ENCODE measurements around the gene ABCC5. TPM values are rescaled to one million over a fixed set of nuclear protein-coding genes. Genes with fewer than 3 reads are reported as not detected.

Gene ABCC5
- total and polyA plus RNA-seq, 2 of the 8 experiments (the other 6 are each of a cell fraction or from before 2014, with no cell fraction given) = 25.3 to 40.8 TPM

DNA sequence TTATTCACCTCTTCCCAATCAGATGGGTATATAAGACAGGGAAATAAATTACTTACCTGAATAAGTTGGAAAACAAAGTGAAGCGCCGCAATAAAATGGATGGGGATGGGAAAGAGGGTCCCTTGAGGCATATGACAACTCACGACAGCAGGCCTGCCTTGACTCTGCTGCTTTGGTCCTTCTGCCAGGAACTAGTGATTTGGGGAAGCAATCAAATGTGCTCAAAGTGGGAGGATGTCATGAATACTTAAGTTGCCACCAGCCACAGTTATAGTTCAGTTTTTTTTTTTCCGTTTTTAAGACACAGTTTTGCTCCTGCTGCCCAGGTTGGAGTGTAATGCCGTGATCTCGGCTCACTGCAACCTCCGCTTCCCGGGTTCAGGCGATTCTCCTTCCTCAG is 137.6 kb downstream of the ABCC5 start (continued):
- TF ChIP-seq, protein P1, sequence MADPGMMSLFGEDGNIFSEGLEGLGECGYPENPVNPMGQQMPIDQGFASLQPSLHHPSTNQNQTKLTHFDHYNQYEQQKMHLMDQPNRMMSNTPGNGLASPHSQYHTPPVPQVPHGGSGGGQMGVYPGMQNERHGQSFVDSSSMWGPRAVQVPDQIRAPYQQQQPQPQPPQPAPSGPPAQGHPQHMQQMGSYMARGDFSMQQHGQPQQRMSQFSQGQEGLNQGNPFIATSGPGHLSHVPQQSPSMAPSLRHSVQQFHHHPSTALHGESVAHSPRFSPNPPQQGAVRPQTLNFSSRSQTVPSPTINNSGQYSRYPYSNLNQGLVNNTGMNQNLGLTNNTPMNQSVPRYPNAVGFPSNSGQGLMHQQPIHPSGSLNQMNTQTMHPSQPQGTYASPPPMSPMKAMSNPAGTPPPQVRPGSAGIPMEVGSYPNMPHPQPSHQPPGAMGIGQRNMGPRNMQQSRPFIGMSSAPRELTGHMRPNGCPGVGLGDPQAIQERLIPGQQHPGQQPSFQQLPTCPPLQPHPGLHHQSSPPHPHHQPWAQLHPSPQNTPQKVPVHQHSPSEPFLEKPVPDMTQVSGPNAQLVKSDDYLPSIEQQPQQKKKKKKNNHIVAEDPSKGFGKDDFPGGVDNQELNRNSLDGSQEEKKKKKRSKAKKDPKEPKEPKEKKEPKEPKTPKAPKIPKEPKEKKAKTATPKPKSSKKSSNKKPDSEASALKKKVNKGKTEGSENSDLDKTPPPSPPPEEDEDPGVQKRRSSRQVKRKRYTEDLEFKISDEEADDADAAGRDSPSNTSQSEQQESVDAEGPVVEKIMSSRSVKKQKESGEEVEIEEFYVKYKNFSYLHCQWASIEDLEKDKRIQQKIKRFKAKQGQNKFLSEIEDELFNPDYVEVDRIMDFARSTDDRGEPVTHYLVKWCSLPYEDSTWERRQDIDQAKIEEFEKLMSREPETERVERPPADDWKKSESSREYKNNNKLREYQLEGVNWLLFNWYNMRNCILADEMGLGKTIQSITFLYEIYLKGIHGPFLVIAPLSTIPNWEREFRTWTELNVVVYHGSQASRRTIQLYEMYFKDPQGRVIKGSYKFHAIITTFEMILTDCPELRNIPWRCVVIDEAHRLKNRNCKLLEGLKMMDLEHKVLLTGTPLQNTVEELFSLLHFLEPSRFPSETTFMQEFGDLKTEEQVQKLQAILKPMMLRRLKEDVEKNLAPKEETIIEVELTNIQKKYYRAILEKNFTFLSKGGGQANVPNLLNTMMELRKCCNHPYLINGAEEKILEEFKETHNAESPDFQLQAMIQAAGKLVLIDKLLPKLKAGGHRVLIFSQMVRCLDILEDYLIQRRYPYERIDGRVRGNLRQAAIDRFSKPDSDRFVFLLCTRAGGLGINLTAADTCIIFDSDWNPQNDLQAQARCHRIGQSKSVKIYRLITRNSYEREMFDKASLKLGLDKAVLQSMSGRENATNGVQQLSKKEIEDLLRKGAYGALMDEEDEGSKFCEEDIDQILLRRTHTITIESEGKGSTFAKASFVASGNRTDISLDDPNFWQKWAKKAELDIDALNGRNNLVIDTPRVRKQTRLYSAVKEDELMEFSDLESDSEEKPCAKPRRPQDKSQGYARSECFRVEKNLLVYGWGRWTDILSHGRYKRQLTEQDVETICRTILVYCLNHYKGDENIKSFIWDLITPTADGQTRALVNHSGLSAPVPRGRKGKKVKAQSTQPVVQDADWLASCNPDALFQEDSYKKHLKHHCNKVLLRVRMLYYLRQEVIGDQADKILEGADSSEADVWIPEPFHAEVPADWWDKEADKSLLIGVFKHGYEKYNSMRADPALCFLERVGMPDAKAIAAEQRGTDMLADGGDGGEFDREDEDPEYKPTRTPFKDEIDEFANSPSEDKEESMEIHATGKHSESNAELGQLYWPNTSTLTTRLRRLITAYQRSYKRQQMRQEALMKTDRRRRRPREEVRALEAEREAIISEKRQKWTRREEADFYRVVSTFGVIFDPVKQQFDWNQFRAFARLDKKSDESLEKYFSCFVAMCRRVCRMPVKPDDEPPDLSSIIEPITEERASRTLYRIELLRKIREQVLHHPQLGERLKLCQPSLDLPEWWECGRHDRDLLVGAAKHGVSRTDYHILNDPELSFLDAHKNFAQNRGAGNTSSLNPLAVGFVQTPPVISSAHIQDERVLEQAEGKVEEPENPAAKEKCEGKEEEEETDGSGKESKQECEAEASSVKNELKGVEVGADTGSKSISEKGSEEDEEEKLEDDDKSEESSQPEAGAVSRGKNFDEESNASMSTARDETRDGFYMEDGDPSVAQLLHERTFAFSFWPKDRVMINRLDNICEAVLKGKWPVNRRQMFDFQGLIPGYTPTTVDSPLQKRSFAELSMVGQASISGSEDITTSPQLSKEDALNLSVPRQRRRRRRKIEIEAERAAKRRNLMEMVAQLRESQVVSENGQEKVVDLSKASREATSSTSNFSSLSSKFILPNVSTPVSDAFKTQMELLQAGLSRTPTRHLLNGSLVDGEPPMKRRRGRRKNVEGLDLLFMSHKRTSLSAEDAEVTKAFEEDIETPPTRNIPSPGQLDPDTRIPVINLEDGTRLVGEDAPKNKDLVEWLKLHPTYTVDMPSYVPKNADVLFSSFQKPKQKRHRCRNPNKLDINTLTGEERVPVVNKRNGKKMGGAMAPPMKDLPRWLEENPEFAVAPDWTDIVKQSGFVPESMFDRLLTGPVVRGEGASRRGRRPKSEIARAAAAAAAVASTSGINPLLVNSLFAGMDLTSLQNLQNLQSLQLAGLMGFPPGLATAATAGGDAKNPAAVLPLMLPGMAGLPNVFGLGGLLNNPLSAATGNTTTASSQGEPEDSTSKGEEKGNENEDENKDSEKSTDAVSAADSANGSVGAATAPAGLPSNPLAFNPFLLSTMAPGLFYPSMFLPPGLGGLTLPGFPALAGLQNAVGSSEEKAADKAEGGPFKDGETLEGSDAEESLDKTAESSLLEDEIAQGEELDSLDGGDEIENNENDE (IDR thresholded peaks at IDR 0.05; ENCODE audit: insufficient replicate concordance, low read length) = no peak
- TF ChIP-seq E2F6 (IDR thresholded peaks at IDR 0.05) (no peak), BCL11A (IDR thresholded peaks at IDR 0.05; ENCODE audit: low read depth in 2 of 2, low read length in 2 of 2) (no peak), CTBP2 (IDR thresholded peaks at IDR 0.05; ENCODE audit: borderline replicate concordance, insufficient read depth, insufficient read length, low read length) (no peak), KDM4A (IDR thresholded peaks at IDR 0.05; ENCODE audit: low read depth, low read length, severe bottlenecking) (no peak), SP1 (IDR thresholded peaks at IDR 0.05; ENCODE audit: low read depth, low read length) (no peak)

All from H1 (cell line).